ENCODE results near the gene ARSI.

ARSI gene

GRCh38 chr5:150341989-150342388 is 39.3 kb upstream of the ARSI start:
- Histone ChIP-seq H3K27ac (ENCODE audit: insufficient read depth, low read depth, low read length, poor library complexity, severe bottlenecking) (no peak overlapping the region), H3K27me3 (ENCODE audit: control insufficient read depth, insufficient read depth, low read length, poor library complexity, severe bottlenecking) (no peaks in the 10 kb centered on the region), H3K4me3 (ENCODE audit: insufficient read depth, low read depth, low read length) (no peak overlapping the region), H3K4me1 (ENCODE audit: control insufficient read depth, insufficient read depth, low read length) (peaks cover 15% of the 10 kb centered on the region), H3K9me3 (ENCODE audit: control insufficient read depth, low read length) (no peaks in the 10 kb centered on the region), H3K36me3 (ENCODE audit: control insufficient read depth, insufficient read depth, low read length) (no peaks in the 10 kb centered on the region)
- WGBS, 2 experiments: 81 to 89% methylated on average over 1 of the region's 1 CpG

- H3K9me3 ChIP-seq (ENCODE audit: control insufficient read depth, low read length): no peaks in the 10 kb centered on the region
- WGBS, 2 experiments: 86 to 92% methylated on average over 4 of the region's 4 CpGs
Observed at GRCh38 chr5:150341331-150341730, 38.6 kb upstream of the ARSI start.

GRCh38 chr5:150340614-150341255 is 38.0 kb upstream of the ARSI start:
- no peaks in the 10 kb centered on the region for H3K9me3 ChIP-seq (ENCODE audit: control insufficient read depth, low read length)
- H3K27me3 ChIP-seq (ENCODE audit: control insufficient read depth, insufficient read depth, low read length, poor library complexity, severe bottlenecking): no peaks in the 10 kb centered on the region
- H3K36me3 ChIP-seq (ENCODE audit: control insufficient read depth, insufficient read depth, low read length): no peaks in the 10 kb centered on the region
- peaks cover 7% of the 10 kb centered on the region for H3K4me1 ChIP-seq (ENCODE audit: control insufficient read depth, insufficient read depth, low read length)
- 94 to 95% methylated on average over 7 of the region's 7 CpGs for WGBS, 2 experiments
- H3K27ac ChIP-seq (ENCODE audit: insufficient read depth, low read depth, low read length, poor library complexity, severe bottlenecking): no peak overlapping the region
- no peak overlapping the region for H3K4me3 ChIP-seq (ENCODE audit: insufficient read depth, low read depth, low read length)

More at GRCh38 chr5:150341331-150341730, 38.6 kb upstream of the ARSI start:
- no peak overlapping the region for H3K4me3 ChIP-seq (ENCODE audit: insufficient read depth, low read depth, low read length)
- peaks cover 11% of the 10 kb centered on the region for H3K4me1 ChIP-seq (ENCODE audit: control insufficient read depth, insufficient read depth, low read length)
- no peaks in the 10 kb centered on the region for H3K36me3 ChIP-seq (ENCODE audit: control insufficient read depth, insufficient read depth, low read length)
- no peaks in the 10 kb centered on the region for H3K27me3 ChIP-seq (ENCODE audit: control insufficient read depth, insufficient read depth, low read length, poor library complexity, severe bottlenecking)
- no peak overlapping the region for H3K27ac ChIP-seq (ENCODE audit: insufficient read depth, low read depth, low read length, poor library complexity, severe bottlenecking)

- peaks cover 5% of the 10 kb centered on the region for H3K4me1 ChIP-seq (ENCODE audit: control insufficient read depth, insufficient read depth, low read length)
- no peaks in the 10 kb centered on the region for H3K36me3 ChIP-seq (ENCODE audit: control insufficient read depth, insufficient read depth, low read length)
- H3K27ac ChIP-seq (ENCODE audit: insufficient read depth, low read depth, low read length, poor library complexity, severe bottlenecking): no peak overlapping the region
- no peak overlapping the region for H3K4me3 ChIP-seq (ENCODE audit: insufficient read depth, low read depth, low read length)
- WGBS, 2 experiments: 95 to 97% methylated on average over 4 of the region's 4 CpGs
- H3K27me3 ChIP-seq (ENCODE audit: control insufficient read depth, insufficient read depth, low read length, poor library complexity, severe bottlenecking): no peaks in the 10 kb centered on the region
- H3K9me3 ChIP-seq (ENCODE audit: control insufficient read depth, low read length): no peaks in the 10 kb centered on the region
Observed at GRCh38 chr5:150339841-150340240, 37.1 kb upstream of the ARSI start.

GRCh38 chr5:150339165-150339564 is 36.5 kb upstream of the ARSI start:
- no peak overlapping the region for H3K4me3 ChIP-seq (ENCODE audit: insufficient read depth, low read depth, low read length)
- H3K9me3 ChIP-seq (ENCODE audit: control insufficient read depth, low read length): no peaks in the 10 kb centered on the region
- no peak overlapping the region for H3K27ac ChIP-seq (ENCODE audit: insufficient read depth, low read depth, low read length, poor library complexity, severe bottlenecking)
- WGBS, 2 experiments: 77 to 78% methylated on average over 5 of the region's 5 CpGs
- no peaks in the 10 kb centered on the region for H3K27me3 ChIP-seq (ENCODE audit: control insufficient read depth, insufficient read depth, low read length, poor library complexity, severe bottlenecking)
- no peaks in the 10 kb centered on the region for H3K36me3 ChIP-seq (ENCODE audit: control insufficient read depth, insufficient read depth, low read length)
- H3K4me1 ChIP-seq (ENCODE audit: control insufficient read depth, insufficient read depth, low read length): no peaks in the 10 kb centered on the region

GRCh38 chr5:150338546-150338945 is 35.8 kb upstream of the ARSI start:
- H3K4me1 ChIP-seq (ENCODE audit: control insufficient read depth, insufficient read depth, low read length): no peaks in the 10 kb centered on the region
- H3K27ac ChIP-seq (ENCODE audit: insufficient read depth, low read depth, low read length, poor library complexity, severe bottlenecking): no peak overlapping the region
- no peaks in the 10 kb centered on the region for H3K27me3 ChIP-seq (ENCODE audit: control insufficient read depth, insufficient read depth, low read length, poor library complexity, severe bottlenecking)
- 94% methylated on average over 11 of the region's 11 CpGs for WGBS, 2 experiments
- H3K9me3 ChIP-seq (ENCODE audit: control insufficient read depth, low read length): no peaks in the 10 kb centered on the region
- H3K4me3 ChIP-seq (ENCODE audit: insufficient read depth, low read depth, low read length): no peak overlapping the region
- no peaks in the 10 kb centered on the region for H3K36me3 ChIP-seq (ENCODE audit: control insufficient read depth, insufficient read depth, low read length)

GRCh38 chr5:150335778-150336177 is 33.1 kb upstream of the ARSI start:
- H3K27ac ChIP-seq (ENCODE audit: insufficient read depth, low read depth, low read length, poor library complexity, severe bottlenecking): no peak overlapping the region
- 95% methylated on average over 3 to 4 of the region's 4 CpGs for WGBS, 2 experiments
- no peaks in the 10 kb centered on the region for H3K27me3 ChIP-seq (ENCODE audit: control insufficient read depth, insufficient read depth, low read length, poor library complexity, severe bottlenecking)
- no peaks in the 10 kb centered on the region for H3K36me3 ChIP-seq (ENCODE audit: control insufficient read depth, insufficient read depth, low read length)
- H3K4me1 ChIP-seq (ENCODE audit: control insufficient read depth, insufficient read depth, low read length): no peaks in the 10 kb centered on the region
- H3K4me3 ChIP-seq (ENCODE audit: insufficient read depth, low read depth, low read length): no peak overlapping the region
- no peaks in the 10 kb centered on the region for H3K9me3 ChIP-seq (ENCODE audit: control insufficient read depth, low read length)

- H3K9me3 ChIP-seq (ENCODE audit: control insufficient read depth, low read length): no peaks in the 10 kb centered on the region
- H3K36me3 ChIP-seq (ENCODE audit: control insufficient read depth, insufficient read depth, low read length): no peaks in the 10 kb centered on the region
- no peak overlapping the region for H3K4me3 ChIP-seq (ENCODE audit: insufficient read depth, low read depth, low read length)
- no peaks in the 10 kb centered on the region for H3K27me3 ChIP-seq (ENCODE audit: control insufficient read depth, insufficient read depth, low read length, poor library complexity, severe bottlenecking)
- no peaks in the 10 kb centered on the region for H3K4me1 ChIP-seq (ENCODE audit: control insufficient read depth, insufficient read depth, low read length)
- WGBS, 2 experiments: 90% methylated on average over 5 of the region's 5 CpGs
- H3K27ac ChIP-seq (ENCODE audit: insufficient read depth, low read depth, low read length, poor library complexity, severe bottlenecking): no peak overlapping the region
Observed at GRCh38 chr5:150333400-150333799, 30.7 kb upstream of the ARSI start.

- no peaks in the 10 kb centered on the region for H3K9me3 ChIP-seq (ENCODE audit: control insufficient read depth, low read length)
- 89 to 90% methylated on average over 15 to 16 of the region's 17 CpGs for WGBS, 2 experiments
- H3K27me3 ChIP-seq (ENCODE audit: control insufficient read depth, insufficient read depth, low read length, poor library complexity, severe bottlenecking): no peaks in the 10 kb centered on the region
- H3K36me3 ChIP-seq (ENCODE audit: control insufficient read depth, insufficient read depth, low read length): no peaks in the 10 kb centered on the region
- no peak overlapping the region for H3K4me3 ChIP-seq (ENCODE audit: insufficient read depth, low read depth, low read length)
- H3K4me1 ChIP-seq (ENCODE audit: control insufficient read depth, insufficient read depth, low read length): peaks cover 9% of the 10 kb centered on the region
- no peak overlapping the region for H3K27ac ChIP-seq (ENCODE audit: insufficient read depth, low read depth, low read length, poor library complexity, severe bottlenecking)
Observed at GRCh38 chr5:150329881-150330876, 27.5 kb upstream of the ARSI start.

- Histone ChIP-seq H3K4me1 (ENCODE audit: control insufficient read depth, insufficient read depth, low read length) (peaks cover 9% of the 10 kb centered on the region), H3K4me3 (ENCODE audit: insufficient read depth, low read depth, low read length) (no peak overlapping the region), H3K9me3 (ENCODE audit: control insufficient read depth, low read length) (no peaks in the 10 kb centered on the region), H3K27me3 (ENCODE audit: control insufficient read depth, insufficient read depth, low read length, poor library complexity, severe bottlenecking) (no peaks in the 10 kb centered on the region), H3K27ac (ENCODE audit: insufficient read depth, low read depth, low read length, poor library complexity, severe bottlenecking) (no peak overlapping the region), H3K36me3 (ENCODE audit: control insufficient read depth, insufficient read depth, low read length) (no peaks in the 10 kb centered on the region)
- 93 to 95% methylated on average over 2 of the region's 2 CpGs for WGBS, 2 experiments
Observed at GRCh38 chr5:150329038-150329437, 26.3 kb upstream of the ARSI start.

All from ectodermal cell (in vitro differentiated cells).